LNCAP (cell line): Measurements from ENCODE around the gene KRTAP5-3.
A peak's percentile ranks its signal among the peaks of the same experiment; 100 is the strongest.

Source experiments
- TF ChIP-seq, protein P1 (sequence below): fragments of 450-650 bp; IDR thresholded peaks from 2 replicates; pipeline ENCODE4 v1.5.1; 2017; ENCODE audit warnings: mild to moderate bottlenecking

Gene KRTAP5-3

DNA sequence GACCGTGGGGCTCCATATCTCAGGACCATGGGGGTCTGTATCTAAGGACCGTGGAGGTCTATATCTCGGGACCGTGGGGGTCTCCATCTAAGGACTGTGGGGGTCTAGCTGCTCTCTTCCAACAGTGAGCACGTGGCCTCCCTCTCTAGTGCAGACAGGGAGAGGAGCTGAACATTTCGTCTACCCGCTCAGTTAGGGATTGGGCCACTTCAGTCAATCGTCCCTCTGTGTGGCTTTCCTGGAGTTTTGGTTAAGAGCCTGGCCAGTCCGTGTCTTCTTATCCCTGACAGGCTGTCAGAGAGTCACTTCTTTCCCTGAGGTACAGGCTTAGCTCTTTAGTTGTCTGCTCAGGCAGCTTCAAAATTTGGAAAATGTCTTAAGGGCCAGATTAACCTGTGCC lies 26.3 kb downstream of the KRTAP5-3 start:
- TF ChIP-seq, protein P1, sequence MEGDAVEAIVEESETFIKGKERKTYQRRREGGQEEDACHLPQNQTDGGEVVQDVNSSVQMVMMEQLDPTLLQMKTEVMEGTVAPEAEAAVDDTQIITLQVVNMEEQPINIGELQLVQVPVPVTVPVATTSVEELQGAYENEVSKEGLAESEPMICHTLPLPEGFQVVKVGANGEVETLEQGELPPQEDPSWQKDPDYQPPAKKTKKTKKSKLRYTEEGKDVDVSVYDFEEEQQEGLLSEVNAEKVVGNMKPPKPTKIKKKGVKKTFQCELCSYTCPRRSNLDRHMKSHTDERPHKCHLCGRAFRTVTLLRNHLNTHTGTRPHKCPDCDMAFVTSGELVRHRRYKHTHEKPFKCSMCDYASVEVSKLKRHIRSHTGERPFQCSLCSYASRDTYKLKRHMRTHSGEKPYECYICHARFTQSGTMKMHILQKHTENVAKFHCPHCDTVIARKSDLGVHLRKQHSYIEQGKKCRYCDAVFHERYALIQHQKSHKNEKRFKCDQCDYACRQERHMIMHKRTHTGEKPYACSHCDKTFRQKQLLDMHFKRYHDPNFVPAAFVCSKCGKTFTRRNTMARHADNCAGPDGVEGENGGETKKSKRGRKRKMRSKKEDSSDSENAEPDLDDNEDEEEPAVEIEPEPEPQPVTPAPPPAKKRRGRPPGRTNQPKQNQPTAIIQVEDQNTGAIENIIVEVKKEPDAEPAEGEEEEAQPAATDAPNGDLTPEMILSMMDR: no peak

DNA sequence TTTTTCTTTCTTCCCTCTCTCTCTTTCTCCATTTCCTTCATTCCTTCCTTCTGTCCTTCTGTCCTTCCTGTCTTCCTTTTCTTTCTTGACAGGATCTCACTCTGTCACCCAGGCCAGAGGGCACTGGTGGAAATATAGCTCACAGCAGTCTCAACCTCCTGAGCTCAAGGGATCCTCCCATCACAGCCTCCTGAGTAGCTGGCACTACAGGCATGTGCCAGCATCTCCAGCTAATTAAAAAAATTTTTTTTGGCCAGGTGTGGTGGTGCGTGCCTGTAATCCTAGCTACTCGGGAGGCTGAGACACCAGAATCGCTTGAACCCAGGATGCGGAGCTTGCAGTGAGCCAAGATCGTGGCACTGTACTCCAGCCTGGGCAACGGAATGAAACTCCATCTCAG lies 31.4 kb downstream of the KRTAP5-3 start:
- TF ChIP-seq, protein P1: no peak

DNA sequence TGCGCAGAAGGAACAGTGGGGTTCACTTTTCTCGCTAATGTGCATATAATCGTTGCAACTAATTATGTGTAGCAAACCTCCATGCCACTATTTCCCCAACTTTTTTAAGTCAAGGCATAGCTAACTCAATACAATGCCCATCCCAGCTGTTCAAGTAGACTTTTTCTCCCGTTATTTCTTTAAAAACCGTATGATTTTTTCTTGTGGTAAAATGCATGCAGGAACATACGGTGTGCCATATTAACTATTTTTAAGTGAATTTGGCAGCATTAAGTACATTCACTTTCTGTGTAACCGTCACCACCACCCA lies 33.4 kb downstream of the KRTAP5-3 start:
- TF ChIP-seq, protein P1: no peak

DNA sequence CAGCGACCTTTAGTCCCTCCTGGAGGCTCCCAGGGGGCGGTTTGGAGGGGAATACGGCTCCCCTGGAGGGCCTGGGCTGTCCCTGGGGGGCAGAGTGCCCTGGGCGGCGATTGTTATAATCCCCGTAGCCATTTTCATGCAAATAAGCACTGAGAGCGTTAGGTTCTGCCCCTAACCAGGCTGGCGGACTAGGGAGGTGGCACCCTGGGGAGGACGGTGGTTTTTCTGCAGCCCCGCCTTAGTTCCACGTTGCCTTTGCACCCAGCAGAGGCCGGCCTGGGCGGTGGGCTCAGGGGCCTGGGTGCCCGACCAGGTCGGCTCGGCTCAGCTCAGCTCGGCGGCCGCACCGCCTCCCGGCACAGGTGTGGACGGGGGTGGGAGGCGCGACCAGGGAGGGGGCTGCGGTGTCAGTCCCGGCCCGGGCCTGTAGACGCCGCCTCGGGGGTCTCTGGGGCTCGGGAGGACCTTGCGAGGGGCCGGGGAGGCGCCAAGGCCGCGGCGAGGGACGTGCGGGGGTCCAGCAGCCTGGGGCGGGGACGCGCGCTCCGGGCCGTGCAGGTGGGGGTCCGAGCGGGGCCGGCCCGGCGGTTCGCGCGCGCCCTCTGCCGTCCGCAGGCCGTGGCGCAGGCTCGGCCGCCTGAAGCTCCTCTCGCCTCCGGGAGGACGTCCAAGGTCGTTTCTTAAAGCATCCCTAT lies 33.9 kb downstream of the KRTAP5-3 start:
- TF ChIP-seq, protein P1: peak; percentile 96

DNA sequence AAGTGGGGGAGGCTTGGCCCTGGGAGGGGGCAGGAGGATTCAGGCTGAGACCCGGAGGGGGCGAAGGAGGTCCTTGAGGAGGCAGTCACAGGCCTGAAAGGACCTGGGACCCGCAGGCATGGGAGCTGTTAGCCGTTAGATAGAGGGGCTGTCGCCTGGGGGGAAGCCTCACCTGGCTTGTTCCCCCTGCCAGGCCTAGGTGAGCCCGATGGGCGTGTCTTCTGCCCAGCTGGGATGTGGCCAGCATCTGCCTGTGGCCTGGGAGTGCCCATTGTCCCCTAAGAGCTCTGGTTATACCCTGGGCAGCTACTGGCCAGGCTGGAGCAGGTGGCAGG lies 34.4 kb downstream of the KRTAP5-3 start:
- TF ChIP-seq, protein P1: no peak

DNA sequence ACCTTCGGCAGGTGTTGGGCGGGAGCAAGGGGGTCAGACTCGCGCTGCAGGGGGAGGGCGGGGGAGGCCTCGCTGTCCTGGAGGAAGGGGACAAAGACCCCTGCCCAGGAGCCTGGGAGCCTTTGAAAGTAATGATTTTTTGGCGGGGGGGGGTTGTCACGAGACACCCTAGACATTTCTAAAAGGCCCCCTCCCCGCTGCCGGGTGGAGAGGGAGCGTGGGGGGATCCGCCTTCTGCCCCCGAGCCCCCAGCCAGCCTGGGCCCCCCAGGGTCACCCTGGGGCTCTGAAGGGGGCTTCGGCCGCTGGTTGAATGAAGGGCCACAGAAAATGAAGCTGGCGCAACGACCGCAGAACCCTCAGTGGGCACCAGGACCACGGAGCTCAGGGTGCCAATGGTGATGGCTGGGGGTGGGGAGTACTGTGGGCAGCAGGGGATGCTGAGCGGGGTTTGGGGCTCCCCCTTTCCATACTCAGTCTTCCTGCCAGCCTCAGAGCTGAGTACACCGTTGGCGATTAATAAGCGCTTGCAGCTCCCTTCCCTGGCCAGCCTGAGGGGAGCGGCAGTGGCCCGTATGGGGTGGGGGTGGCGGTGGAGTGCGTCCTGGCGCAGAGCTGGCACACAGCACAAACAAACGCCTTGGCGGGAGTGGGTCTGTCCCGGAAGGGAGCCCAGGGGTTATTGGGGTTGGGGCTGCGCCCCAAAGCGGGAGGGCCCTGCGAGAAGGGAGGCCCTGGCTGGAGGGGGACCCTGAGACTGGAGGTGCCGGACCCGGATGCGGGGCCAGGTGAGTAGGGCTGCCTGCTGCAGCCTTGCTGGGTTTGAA lies 35.0 kb downstream of the KRTAP5-3 start:
- TF ChIP-seq, protein P1: no peak

DNA sequence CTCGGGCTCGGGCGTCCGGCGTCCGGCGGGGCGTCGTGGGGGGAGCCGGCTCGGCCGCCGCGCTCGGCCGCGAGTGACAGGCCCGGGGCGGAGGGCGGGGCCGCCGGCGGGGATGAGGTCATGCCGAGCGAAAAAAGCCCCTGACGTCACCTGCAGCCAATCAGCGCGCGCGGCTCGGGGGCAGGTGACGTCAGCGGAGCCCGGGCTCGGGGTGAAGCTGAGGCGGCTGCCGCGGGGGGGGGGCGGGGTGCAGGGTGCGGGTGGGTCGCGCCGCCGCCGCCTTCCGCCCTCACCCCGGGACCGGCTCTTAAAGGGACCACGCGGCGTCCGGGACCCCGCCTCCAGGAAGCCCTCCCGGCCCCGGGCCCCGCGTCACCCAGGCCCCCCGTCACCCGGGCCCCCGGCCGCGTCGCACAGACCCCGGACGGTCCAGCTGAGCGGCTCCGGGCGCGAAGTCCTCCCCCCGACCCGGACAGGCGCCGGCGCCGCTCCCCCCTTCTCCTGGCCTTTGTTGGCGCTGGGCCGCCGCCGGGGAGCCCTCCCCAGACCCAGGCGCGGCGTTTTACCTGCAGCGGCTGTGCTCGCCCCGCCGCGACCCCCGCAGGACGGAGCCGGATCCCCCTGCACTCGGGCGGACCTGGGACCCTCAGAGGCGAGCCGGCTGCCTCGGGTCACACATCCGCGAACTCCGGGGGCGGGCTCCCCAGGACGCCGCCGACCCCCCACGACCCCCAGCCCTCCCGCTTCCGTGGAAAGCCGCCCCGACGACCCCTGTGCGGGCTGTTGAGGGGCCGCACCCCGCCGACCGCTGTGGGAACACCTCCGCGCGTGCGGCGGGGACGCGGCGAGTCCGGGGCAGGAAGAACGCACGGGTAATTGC lies 35.8 kb downstream of the KRTAP5-3 start, which contains the start of gene DUSP8:
Gene DUSP8 (minus strand): TSS at position 75 of the 880 bp plus-strand sequence. CDS start 6,445 bp downstream, outside the sequence.
- TF ChIP-seq, protein P1: no peak
